K562 (cell line): Measurements from ENCODE around the gene VPS26A. TPM values are rescaled to one million over a fixed set of nuclear protein-coding genes. Genes with fewer than 3 reads are reported as not detected.
A peak's percentile ranks its signal among the peaks of the same experiment; 100 is the strongest.

Experiments used
- ADNP ChIP-seq: fragments of 200-800 bp; sonication (Bioruptor generic); IDR thresholded peaks from 2 replicates; pipeline ENCODE4 v1.6.1; 2016; ENCODE audit warnings: missing genetic modification characterization, missing compliant biosample characterization
- ASH1L ChIP-seq: fragments of 450-650 bp; IDR thresholded peaks from 2 replicates; pipeline ENCODE4 v1.6.1; 2018; ENCODE audit warnings: borderline replicate concordance, mild to moderate bottlenecking, low read depth; ENCODE audit not compliant: partially characterized antibody
- CCAR2 ChIP-seq: fragments of 200-400 bp; formaldehyde crosslinking; IDR thresholded peaks from 2 replicates; pipeline ENCODE4 v1.6.1; 2017; ENCODE audit warnings: mild to moderate bottlenecking, low read depth, low read length
- CTCF ChIP-seq, 3 experiments: IDR thresholded peaks in 2 of 3; conservative IDR thresholded peaks in 1 of 3; 2 replicates each; pipeline ENCODE4 v1.5.1; 2011 to 2012; ENCODE audit warnings: low read length in 3 of 3, mild to moderate bottlenecking in 3 of 3, control low read depth in 2 of 3, improper control_type of control experiment in 1 of 3, inconsistent platforms in 1 of 3, low read depth in 1 of 3, mixed read lengths in 1 of 3, moderate library complexity in 1 of 3; ENCODE audit not compliant: insufficient read depth in 2 of 3
- FOXK2 ChIP-seq, 2 experiments: fragments of 450-650 bp; IDR thresholded peaks in 1 of 2; conservative IDR thresholded peaks in 1 of 2; 2 replicates each; pipeline ENCODE4 v1.6.1; 2016; ENCODE audit warnings: low read depth in 2 of 2, mild to moderate bottlenecking in 1 of 2
- GABPB1 ChIP-seq: sonication (generic); formaldehyde crosslinking; IDR thresholded peaks from 2 replicates; pipeline ENCODE4 v1.8.0; 2022; ENCODE audit warnings: mild to moderate bottlenecking, missing genetic modification reagents
- HDAC3 ChIP-seq: fragments of 450-650 bp; IDR thresholded peaks from 2 replicates; pipeline ENCODE4 v1.6.1; 2018; ENCODE audit warnings: borderline replicate concordance, mild to moderate bottlenecking, moderate library complexity; ENCODE audit not compliant: partially characterized antibody
- HMG20B ChIP-seq: fragments of 250-450 bp; sonication (Bioruptor Pico); IDR thresholded peaks from 2 replicates; pipeline ENCODE4 v1.5.0; 2021; ENCODE audit warnings: mild to moderate bottlenecking
- HSF4 ChIP-seq: fragments of 250-450 bp; sonication (Bioruptor Pico); IDR thresholded peaks from 2 replicates; pipeline ENCODE4 v2.1.2; 2022; ENCODE audit warnings: mild to moderate bottlenecking, moderate library complexity, borderline replicate concordance
- JUND ChIP-seq, 2 experiments: IDR thresholded peaks; 2 replicates in 1 of 2; 3 replicates in 1 of 2; pipeline ENCODE4 v1.6.1; 2011; ENCODE audit warnings: borderline replicate concordance in 2 of 2, low read depth in 2 of 2, low read length in 2 of 2, improper control_type of control experiment in 1 of 2, missing biosample characterization in 1 of 2, missing genetic modification characterization in 1 of 2, missing genetic modification reagents in 1 of 2
- NCOA1 ChIP-seq: fragments of 450-650 bp; IDR thresholded peaks from 2 replicates; pipeline ENCODE4 v1.6.1; 2016; ENCODE audit warnings: low read depth
- NFE2 ChIP-seq: IDR thresholded peaks from 2 replicates; pipeline ENCODE4 v1.6.1; 2014; ENCODE audit warnings: antibody characterized with exemption, low read depth
- PHB ChIP-seq: fragments of 250-450 bp; sonication (Bioruptor Pico); IDR thresholded peaks from 2 replicates; pipeline ENCODE4 v1.5.0; 2021
- PHF20 ChIP-seq: fragments of 450-650 bp; IDR thresholded peaks from 2 replicates; pipeline ENCODE4 v1.6.1; 2018; ENCODE audit not compliant: partially characterized antibody
- PURB ChIP-seq: sonication (generic); formaldehyde crosslinking; IDR thresholded peaks from 2 replicates; pipeline ENCODE4 v1.9.0; 2021; ENCODE audit warnings: low read depth, mild to moderate bottlenecking, missing genetic modification reagents
- SMAD3 ChIP-seq: fragments of 450-650 bp; formaldehyde crosslinking; conservative IDR thresholded peaks from 2 replicates; pipeline ENCODE4 v1.4.0; 2020; ENCODE audit warnings: mild to moderate bottlenecking
- TARDBP ChIP-seq: fragments of 450-650 bp; IDR thresholded peaks from 2 replicates; pipeline ENCODE4 v1.6.1; 2016
- TEAD2 ChIP-seq: fragments of 450-650 bp; IDR thresholded peaks from 2 replicates; pipeline ENCODE4 v1.6.1; 2016; ENCODE audit warnings: missing genetic modification characterization, control low read depth, missing compliant biosample characterization
- ZC3H4 ChIP-seq: sonication (generic); formaldehyde crosslinking; IDR thresholded peaks from 2 replicates; pipeline ENCODE4 v1.9.0; 2021; ENCODE audit warnings: missing genetic modification reagents, borderline replicate concordance
- ZNF274 ChIP-seq: IDR thresholded peaks from 2 replicates; pipeline ENCODE4 v1.6.1; 2011; ENCODE audit warnings: low read depth, mild to moderate bottlenecking, low read length, moderate library complexity, borderline replicate concordance
- ZNF75A ChIP-seq: fragments of 450-650 bp; formaldehyde crosslinking; IDR thresholded peaks from 2 replicates; pipeline ENCODE4 v1.4.0; 2020; ENCODE audit warnings: mild to moderate bottlenecking
- ZSCAN29 ChIP-seq: fragments of 450-650 bp; IDR thresholded peaks from 2 replicates; pipeline ENCODE4 v1.6.1; 2017
- polyA plus RNA-seq, 8 experiments: library from polyadenylated mRNA; depleted of rRNA in 4 of 8; stranded (reverse) in 5 of 8; unstranded in 3 of 8; fragments of >200 nt; fragmentation: Nextera tagmentation in 2 of 8; fragmentation: Illumina TruSeq in 1 of 8; extraction: Ambion mirVana in 2 of 8; extraction: Trizol in 1 of 8; gene quantifications; 2 replicates each; pipeline versions ENCODE4 v1.2.1 to v1.2.3, GENCODE V29; 2011 to 2014; ENCODE audit warnings: inconsistent platforms in 1 of 8, missing spikeins in 1 of 8
- total RNA-seq, 7 experiments: library from RNA; depleted of rRNA in 6 of 7; stranded (reverse); fragments of >200 nt in 6 of 7; fragmentation: Illumina TruSeq in 2 of 7; extraction: Trizol in 2 of 7; gene quantifications; 2 replicates each; pipeline versions ENCODE4 v1.2.1 to v1.2.3, GENCODE V29; 2011 to 2021; ENCODE audit warnings: low replicate concordance in 1 of 7
- TF ChIP-seq, protein P1 (sequence below): fragments of 450-650 bp; IDR thresholded peaks from 2 replicates; pipeline ENCODE4 v1.6.1; 2017; ENCODE audit warnings: mild to moderate bottlenecking, moderate library complexity
- TF ChIP-seq, protein P2 (sequence below): fragments of 250-450 bp; sonication (Bioruptor Pico); IDR thresholded peaks from 2 replicates; pipeline ENCODE4 v1.6.1; 2021; ENCODE audit warnings: mild to moderate bottlenecking
- TF ChIP-seq, protein P3 (sequence below): sonication (generic); formaldehyde crosslinking; IDR thresholded peaks from 2 replicates; pipeline ENCODE4 v1.8.0; 2023; ENCODE audit warnings: mild to moderate bottlenecking, missing genetic modification reagents

VPS26A gene
- total and polyA plus RNA-seq, 9 of the 15 experiments (the other 6 are each of a cell fraction or from before 2014, with no cell fraction given) = 47.1 to 137 (median 69.3) TPM

DNA sequence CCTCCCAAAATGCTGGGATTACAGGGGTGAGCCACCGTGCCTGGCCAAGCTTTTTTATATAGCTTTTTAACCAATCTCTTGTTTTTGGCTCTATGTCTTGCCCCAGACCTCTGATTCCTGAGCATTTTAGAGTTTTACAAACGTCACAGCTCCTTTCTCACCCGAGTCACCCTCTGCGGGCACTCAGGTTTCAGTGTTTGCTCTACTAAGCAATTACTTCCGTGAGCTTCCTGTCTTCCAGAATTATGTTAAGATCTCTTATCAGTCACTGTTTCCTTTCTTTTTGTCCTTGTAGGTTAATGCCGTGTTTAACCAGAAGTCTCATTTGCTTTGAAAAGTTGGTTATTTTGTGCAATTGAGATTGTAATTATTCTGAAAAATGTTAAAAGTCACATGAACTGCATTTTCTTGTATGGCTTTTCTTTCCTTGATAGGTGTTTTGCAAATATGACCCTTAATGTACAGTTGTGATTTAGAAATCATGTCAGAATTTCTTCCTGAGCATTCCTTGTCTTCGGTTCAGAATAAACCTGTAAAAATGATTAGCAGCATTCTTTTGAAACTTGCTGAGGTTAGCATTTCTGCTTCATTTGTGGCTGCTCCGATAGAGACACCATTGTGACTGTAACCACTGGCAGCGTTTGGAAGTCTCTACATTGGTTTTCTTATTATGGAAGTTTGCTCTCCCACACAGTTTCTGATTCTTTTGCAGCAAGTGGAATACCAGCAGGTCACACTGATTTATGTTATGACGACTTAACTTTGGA lies 91.6 kb downstream of the VPS26A start (continued):
- no peak for TF ChIP-seq HDAC3
- TF ChIP-seq, protein P1, sequence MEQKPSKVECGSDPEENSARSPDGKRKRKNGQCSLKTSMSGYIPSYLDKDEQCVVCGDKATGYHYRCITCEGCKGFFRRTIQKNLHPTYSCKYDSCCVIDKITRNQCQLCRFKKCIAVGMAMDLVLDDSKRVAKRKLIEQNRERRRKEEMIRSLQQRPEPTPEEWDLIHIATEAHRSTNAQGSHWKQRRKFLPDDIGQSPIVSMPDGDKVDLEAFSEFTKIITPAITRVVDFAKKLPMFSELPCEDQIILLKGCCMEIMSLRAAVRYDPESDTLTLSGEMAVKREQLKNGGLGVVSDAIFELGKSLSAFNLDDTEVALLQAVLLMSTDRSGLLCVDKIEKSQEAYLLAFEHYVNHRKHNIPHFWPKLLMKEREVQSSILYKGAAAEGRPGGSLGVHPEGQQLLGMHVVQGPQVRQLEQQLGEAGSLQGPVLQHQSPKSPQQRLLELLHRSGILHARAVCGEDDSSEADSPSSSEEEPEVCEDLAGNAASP = no peak
- no peak for TF ChIP-seq JUND (IDR thresholded peaks at IDR 0.05; ENCODE audit: borderline replicate concordance, low read depth, low read length)
- TF ChIP-seq JUND (tag; IDR thresholded peaks at IDR 0.05; ENCODE audit: borderline replicate concordance, low read depth, low read length) = no peak
- TF ChIP-seq ZSCAN29 = no peak
- no peak for TF ChIP-seq FOXK2 (conservative IDR thresholded peaks at IDR 0.05 in 1 of 2, IDR thresholded peaks at IDR 0.05 in 1 of 2; ENCODE audit: low read depth in 2 of 2)
- TF ChIP-seq, protein P2, sequence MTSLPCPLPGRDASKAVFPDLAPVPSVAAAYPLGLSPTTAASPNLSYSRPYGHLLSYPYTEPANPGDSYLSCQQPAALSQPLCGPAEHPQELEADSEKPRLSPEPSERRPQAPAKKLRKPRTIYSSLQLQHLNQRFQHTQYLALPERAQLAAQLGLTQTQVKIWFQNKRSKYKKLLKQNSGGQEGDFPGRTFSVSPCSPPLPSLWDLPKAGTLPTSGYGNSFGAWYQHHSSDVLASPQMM (CRISPR knock-in tag) = no peak
- no peak for TF ChIP-seq TARDBP
- TF ChIP-seq NCOA1 = no peak
- TF ChIP-seq SMAD3 (CRISPR knock-in tag) = no peak
- TF ChIP-seq ZC3H4 = no peak
- no peak for TF ChIP-seq NFE2
- no peak for TF ChIP-seq CCAR2
- TF ChIP-seq PHB (CRISPR knock-in tag) = no peak
- no peak for TF ChIP-seq TEAD2
- no peak for TF ChIP-seq HMG20B
- TF ChIP-seq CTCF (IDR thresholded peaks at IDR 0.05 in 2 of 3, conservative IDR thresholded peaks at IDR 0.05 in 1 of 3; ENCODE audit: insufficient read depth in 2 of 3, low read depth in 1 of 3, low read length in 3 of 3) = no peak
- no peak for TF ChIP-seq ZNF274
- TF ChIP-seq ADNP = peak; percentile 50; the same call in 1 of the 2 replicates
- no peak for TF ChIP-seq ASH1L
- TF ChIP-seq ZNF75A (CRISPR knock-in tag) = no peak
- TF ChIP-seq HSF4 (CRISPR knock-in tag) = no peak
- TF ChIP-seq PURB (CRISPR knock-in tag) = no peak
- no peak for TF ChIP-seq PHF20
- TF ChIP-seq GABPB1 (CRISPR knock-in tag) = no peak
- TF ChIP-seq, protein P3, sequence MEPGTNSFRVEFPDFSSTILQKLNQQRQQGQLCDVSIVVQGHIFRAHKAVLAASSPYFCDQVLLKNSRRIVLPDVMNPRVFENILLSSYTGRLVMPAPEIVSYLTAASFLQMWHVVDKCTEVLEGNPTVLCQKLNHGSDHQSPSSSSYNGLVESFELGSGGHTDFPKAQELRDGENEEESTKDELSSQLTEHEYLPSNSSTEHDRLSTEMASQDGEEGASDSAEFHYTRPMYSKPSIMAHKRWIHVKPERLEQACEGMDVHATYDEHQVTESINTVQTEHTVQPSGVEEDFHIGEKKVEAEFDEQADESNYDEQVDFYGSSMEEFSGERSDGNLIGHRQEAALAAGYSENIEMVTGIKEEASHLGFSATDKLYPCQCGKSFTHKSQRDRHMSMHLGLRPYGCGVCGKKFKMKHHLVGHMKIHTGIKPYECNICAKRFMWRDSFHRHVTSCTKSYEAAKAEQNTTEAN (CRISPR knock-in tag) = no peak
